ENCODE measurements around the gene GZF1.

- no peak for TF ChIP-seq POLR2AphosphoS5 (IDR thresholded peaks at IDR 0.05)
- no peak for TF ChIP-seq CTCF (IDR thresholded peaks at IDR 0.05)
Measured at GRCh38 chr20:23387118-23387443, 25.1 kb downstream of the GZF1 start.

Measured in breast epithelium (tissue), 3 donors.